Calu3 (cell line): ENCODE measurements around the gene WRNIP1. TPM values are rescaled to one million over a fixed set of nuclear protein-coding genes. Genes with fewer than 3 reads are reported as not detected.

Experiments
- BruUV-seq: library from RNA; stranded (reverse); fragments of 400-500 nt; replicated peaks from 2 replicates; lab custom pipeline; 2021; lab: Mats Ljungman, UMichigan
- CTCF ChIA-PET: fragments of 300-600 bp; sonication (Branson Sonifier 250); formaldehyde crosslinking; loops from one replicate; lab custom pipeline; 2022; ENCODE audit warnings: antibody characterized with exemption; lab: Charles Lee
- DNase-seq: peaks from one replicate; pipeline ENCODE4 v3.0.0; 2022
- H3K27ac Mint-ChIP-seq: one replicate; pipeline ENCODE4 v1.8.0; 2022; ENCODE audit warnings: mixed read lengths; ENCODE audit not compliant: unreplicated experiment
- H3K27me3 Mint-ChIP-seq: one replicate; pipeline ENCODE4 v1.8.0; 2022; ENCODE audit warnings: mixed read lengths; ENCODE audit not compliant: unreplicated experiment
- H3K36me3 Mint-ChIP-seq: one replicate; pipeline ENCODE4 v1.8.0; 2022; ENCODE audit warnings: mild to moderate bottlenecking, moderate library complexity, mixed read lengths; ENCODE audit not compliant: insufficient read depth, unreplicated experiment
- H3K4me1 Mint-ChIP-seq: one replicate; pipeline ENCODE4 v1.8.0; 2022; ENCODE audit warnings: mild to moderate bottlenecking, low read depth, mixed read lengths; ENCODE audit not compliant: unreplicated experiment
- H3K4me3 Mint-ChIP-seq: one replicate; pipeline ENCODE4 v1.8.0; 2022; ENCODE audit warnings: mild to moderate bottlenecking, low read depth, moderate library complexity, mixed read lengths; ENCODE audit not compliant: unreplicated experiment
- H3K9me3 Mint-ChIP-seq: one replicate; pipeline ENCODE4 v1.8.0; 2022; ENCODE audit warnings: low read depth, mixed read lengths; ENCODE audit not compliant: unreplicated experiment
- intact Hi-C: fragments of 100-400 bp; cut with micrococcal nuclease; formaldehyde crosslinking; loops from one replicate; pipeline ENCODE4 v1.10.0; 2022; ENCODE audit not compliant: unreplicated experiment
- total RNA-seq: library from RNA; stranded (reverse); gene quantifications from 2 replicates; pipeline ENCODE4 v1.2.3, GENCODE V29; 2022
- TF ChIP-seq, protein P1 (sequence below): fragments of 200-600 bp; IDR thresholded peaks from one replicate; pipeline ENCODE4 v1.8.0; 2022; ENCODE audit warnings: antibody characterized with exemption; ENCODE audit not compliant: unreplicated experiment

WRNIP1 gene
- total RNA-seq, 1 experiment from 2014 or later, result 41.4 TPM

DNA sequence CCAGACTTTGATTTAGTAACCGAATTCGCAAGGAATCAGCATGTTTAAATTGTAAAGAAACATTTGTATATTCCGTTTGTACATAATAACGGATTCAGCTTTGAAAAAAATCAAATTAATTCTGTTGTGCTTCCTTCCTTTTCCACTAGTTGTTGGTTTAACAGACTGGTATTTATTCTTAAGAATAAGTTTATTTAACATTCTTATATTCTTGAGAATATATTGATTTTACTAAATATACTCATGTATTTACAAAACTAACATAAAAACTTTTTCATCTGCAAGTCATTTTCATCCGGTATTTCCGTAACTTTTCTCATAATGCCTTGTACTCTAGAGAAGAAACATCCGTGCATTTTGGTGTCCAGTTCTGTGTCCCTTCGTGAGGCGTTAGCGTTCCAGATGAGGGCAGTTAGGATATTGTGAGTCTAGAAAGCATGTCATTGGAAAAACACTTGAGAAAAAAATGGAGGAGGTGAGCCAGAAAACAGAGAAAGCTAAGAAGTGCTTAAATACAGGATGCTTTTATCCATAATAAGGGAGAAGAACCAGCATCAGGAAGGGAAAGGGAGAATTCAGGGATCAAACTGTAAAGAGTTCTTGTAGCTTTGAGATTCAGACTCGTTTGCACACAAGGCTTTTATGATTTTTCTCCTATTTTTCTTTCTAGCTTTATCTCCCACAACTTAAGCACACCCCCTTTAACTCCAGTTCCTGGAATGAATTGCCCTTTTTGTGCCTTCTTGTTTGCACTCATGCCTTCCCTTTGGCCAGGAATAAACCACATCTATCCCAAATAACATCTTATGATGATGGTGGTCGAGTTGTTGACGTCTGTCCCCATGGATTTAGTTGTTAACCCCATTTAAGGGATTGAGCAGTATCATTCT, 1.8 kb downstream of the WRNIP1 start:
- H3K9me3 Mint-ChIP-seq, result no peaks in the 10 kb centered on the region
- peaks cover 9% of the 10 kb centered on the region for H3K4me1 Mint-ChIP-seq
- H3K36me3 Mint-ChIP-seq, result peaks cover 48% of the 10 kb centered on the region
- TF ChIP-seq, protein P1, sequence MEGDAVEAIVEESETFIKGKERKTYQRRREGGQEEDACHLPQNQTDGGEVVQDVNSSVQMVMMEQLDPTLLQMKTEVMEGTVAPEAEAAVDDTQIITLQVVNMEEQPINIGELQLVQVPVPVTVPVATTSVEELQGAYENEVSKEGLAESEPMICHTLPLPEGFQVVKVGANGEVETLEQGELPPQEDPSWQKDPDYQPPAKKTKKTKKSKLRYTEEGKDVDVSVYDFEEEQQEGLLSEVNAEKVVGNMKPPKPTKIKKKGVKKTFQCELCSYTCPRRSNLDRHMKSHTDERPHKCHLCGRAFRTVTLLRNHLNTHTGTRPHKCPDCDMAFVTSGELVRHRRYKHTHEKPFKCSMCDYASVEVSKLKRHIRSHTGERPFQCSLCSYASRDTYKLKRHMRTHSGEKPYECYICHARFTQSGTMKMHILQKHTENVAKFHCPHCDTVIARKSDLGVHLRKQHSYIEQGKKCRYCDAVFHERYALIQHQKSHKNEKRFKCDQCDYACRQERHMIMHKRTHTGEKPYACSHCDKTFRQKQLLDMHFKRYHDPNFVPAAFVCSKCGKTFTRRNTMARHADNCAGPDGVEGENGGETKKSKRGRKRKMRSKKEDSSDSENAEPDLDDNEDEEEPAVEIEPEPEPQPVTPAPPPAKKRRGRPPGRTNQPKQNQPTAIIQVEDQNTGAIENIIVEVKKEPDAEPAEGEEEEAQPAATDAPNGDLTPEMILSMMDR, result no peak
- no peak for DNase-seq
- BruUV-seq, result TSS peak; percentile 49
- CTCF ChIA-PET, result interaction anchor here (0.7 kb wide), 1 partner anchor 174 kb away, joined by 12 read pairs; no protein-coding TSS in a partner anchor
- no peaks in the 10 kb centered on the region for H3K27me3 Mint-ChIP-seq
- peak overlapping the region; percentile 74 for H3K4me3 Mint-ChIP-seq
- intact Hi-C loops, result no loop called here
- peak overlapping the region; percentile 32 for H3K27ac Mint-ChIP-seq

DNA sequence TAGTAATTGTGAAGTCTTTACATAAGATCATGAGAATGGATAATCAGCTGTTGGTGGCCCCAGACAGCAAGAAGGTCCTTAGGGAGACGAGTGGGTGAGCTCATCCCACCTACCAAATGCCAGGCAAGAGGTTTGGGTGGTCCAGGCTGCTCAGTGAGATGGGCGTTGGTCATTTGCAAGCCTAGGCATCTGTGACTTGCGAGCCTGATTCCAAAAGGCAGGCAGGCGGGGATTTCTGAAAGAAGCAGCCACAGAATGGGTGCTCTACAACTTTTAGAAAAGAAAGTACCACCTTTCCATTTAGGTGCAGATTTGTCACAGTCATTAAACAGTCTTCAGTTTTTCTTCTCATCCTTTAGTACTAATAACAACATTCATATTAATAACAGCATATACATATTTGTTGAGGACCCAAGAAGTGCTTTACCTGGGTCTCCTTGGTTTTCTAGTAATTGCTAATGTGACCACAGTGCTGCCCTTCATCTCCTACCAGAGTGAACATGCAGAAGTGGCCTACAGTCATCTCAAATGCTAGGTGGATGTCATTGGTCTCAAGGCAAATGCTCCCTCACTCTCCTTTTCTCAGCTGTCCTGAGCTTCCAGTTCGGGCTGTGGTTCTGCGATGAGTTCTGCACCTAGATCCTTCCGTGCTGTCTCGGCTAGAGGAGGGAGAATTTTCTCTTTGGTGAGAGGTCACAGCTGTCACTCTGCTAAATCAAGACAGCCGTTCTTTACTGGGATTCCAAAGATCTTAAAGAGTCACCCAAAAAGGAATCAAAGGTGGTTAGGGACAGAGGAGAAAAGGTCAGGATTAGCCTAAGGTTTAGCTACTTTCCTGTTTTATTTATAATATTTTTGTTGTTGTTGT, 2.7 kb downstream of the WRNIP1 start:
- H3K27ac Mint-ChIP-seq, result peak overlapping the region; percentile 47
- TF ChIP-seq, protein P1, result no peak
- peaks cover 9% of the 10 kb centered on the region for H3K4me1 Mint-ChIP-seq
- no peaks in the 10 kb centered on the region for H3K9me3 Mint-ChIP-seq
- CTCF ChIA-PET, result interaction anchor here (1.2 kb wide), 1 partner anchor 164 kb away, joined by 3 read pairs; no protein-coding TSS in a partner anchor
- H3K4me3 Mint-ChIP-seq, result peak overlapping the region; percentile 74
- H3K27me3 Mint-ChIP-seq, result no peaks in the 10 kb centered on the region
- no TSS peak for BruUV-seq
- H3K36me3 Mint-ChIP-seq, result peaks cover 48% of the 10 kb centered on the region
- DNase-seq, result no peak
- intact Hi-C loops, result no loop called here

DNA sequence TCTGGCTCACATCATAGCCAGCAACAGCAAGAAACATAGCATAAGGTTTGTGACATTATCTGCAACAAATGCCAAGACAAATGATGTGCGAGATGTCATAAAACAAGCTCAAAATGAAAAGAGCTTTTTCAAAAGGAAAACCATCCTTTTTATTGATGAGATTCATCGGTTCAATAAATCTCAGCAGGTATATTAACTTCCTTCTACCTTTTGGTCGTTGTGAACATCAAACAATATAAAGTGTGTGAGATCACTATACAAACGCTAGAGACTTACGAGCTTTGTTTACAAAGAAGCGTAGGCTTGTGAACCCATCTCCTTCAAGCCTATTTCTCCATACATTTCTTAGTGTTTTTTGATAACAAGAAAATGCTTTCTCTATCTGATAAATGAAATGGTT, 3.5 kb downstream of the WRNIP1 start:
- CTCF ChIA-PET, result interaction anchor here (1.2 kb wide), 1 partner anchor 164 kb away, joined by 3 read pairs; no protein-coding TSS in a partner anchor
- intact Hi-C loops, result no loop called here
- TF ChIP-seq, protein P1, result no peak
- Mint-ChIP-seq H3K27me3 (no peaks in the 10 kb centered on the region), H3K9me3 (no peaks in the 10 kb centered on the region), H3K4me3 (peak overlapping the region; percentile 74), H3K36me3 (peaks cover 44% of the 10 kb centered on the region), H3K27ac (peak overlapping the region; percentile 47), H3K4me1 (peaks cover 9% of the 10 kb centered on the region)
- BruUV-seq, result no TSS peak
- DNase-seq, result no peak

DNA sequence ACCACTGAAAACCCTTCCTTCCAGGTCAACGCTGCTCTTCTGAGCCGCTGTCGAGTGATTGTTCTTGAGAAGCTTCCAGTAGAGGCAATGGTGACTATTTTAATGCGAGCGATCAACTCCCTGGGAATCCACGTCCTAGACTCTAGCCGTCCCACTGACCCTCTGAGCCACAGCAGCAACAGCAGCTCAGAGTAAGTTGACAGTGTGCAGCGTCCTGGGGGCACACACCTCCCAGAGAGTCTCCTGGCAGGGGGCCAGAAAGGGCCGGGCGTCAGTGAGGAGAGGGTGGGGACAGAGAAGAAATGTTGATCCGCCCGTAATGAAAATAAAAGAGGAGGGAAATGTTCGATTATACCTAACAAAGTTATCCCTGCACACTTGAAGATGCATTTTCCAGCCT, 5.0 kb downstream of the WRNIP1 start:
- intact Hi-C loops, result no loop called here
- peaks cover 32% of the 10 kb centered on the region for H3K36me3 Mint-ChIP-seq
- no peak overlapping the region for H3K4me3 Mint-ChIP-seq
- no peaks in the 10 kb centered on the region for H3K9me3 Mint-ChIP-seq
- no peaks in the 10 kb centered on the region for H3K27me3 Mint-ChIP-seq
- peaks cover 9% of the 10 kb centered on the region for H3K4me1 Mint-ChIP-seq
- CTCF ChIA-PET, result interaction anchor here (0.5 kb wide), 1 partner anchor 205 kb away, joined by 4 read pairs; no protein-coding TSS in a partner anchor
- DNase-seq, result peak; percentile 40
- H3K27ac Mint-ChIP-seq, result no peak overlapping the region
- TF ChIP-seq, protein P1, result no peak
- no TSS peak for BruUV-seq
